Hindlimb muscle (tissue), 1 donor: ENCODE measurements around the gene RRP8. TPM values are rescaled to one million over a fixed set of nuclear protein-coding genes. Genes with fewer than 3 reads are reported as not detected.
A peak's percentile ranks its signal among the peaks of the same experiment; 100 is the strongest.

Experiments
- DNase-seq: peaks from one replicate; pipeline ENCODE4 v3.0.0-alpha.2; 2013
- polyA plus RNA-seq: library from polyadenylated mRNA; unstranded; fragments of 120-200 nt; gene quantifications from one replicate; pipeline ENCODE4 v1.2.1, GENCODE V29; 2013; ENCODE audit not compliant: insufficient read length

Gene RRP8
- polyA plus RNA-seq, 1 donor = 22.3 TPM

GRCh38 chr11:6617315-6617781, 13.9 kb upstream of the RRP8 start:
- DNase-seq = no peak

- DNase-seq = no peak
These were observed 13.3 kb upstream of the RRP8 start for GRCh38 chr11:6616596-6617250.

- no peak for DNase-seq
These were observed 12.6 kb upstream of the RRP8 start for GRCh38 chr11:6615882-6616585.

GRCh38 chr11:6615046-6615445, 11.6 kb upstream of the RRP8 start:
- DNase-seq = no peak

GRCh38 chr11:6614446-6614845, 11.0 kb upstream of the RRP8 start:
- no peak for DNase-seq

- no peak for DNase-seq
These were observed 10.1 kb upstream of the RRP8 start for GRCh38 chr11:6613496-6613895.

- peak; percentile 95 for DNase-seq
These were observed 9.0 kb upstream of the RRP8 start, which contains the start of gene TAF10 for GRCh38 chr11:6612213-6613041. Gene TAF10, minus strand, starts transcription at chr11:6612216. Its CDS starts 27 bp downstream, at chr11:6612189.

GRCh38 chr11:6611963-6612212, 8.5 kb upstream of the RRP8 start:
- no peak for DNase-seq

- DNase-seq = no peak
These were observed 7.9 kb upstream of the RRP8 start for GRCh38 chr11:6611092-6611962.

GRCh38 chr11:6610591-6610990, 7.2 kb upstream of the RRP8 start:
- no peak for DNase-seq

GRCh38 chr11:6609502-6610015, 6.1 kb upstream of the RRP8 start:
- no peak for DNase-seq

GRCh38 chr11:6608726-6609501, 5.5 kb upstream of the RRP8 start:
- DNase-seq = no peak

GRCh38 chr11:6608011-6608410, 4.6 kb upstream of the RRP8 start:
- no peak for DNase-seq

- DNase-seq = no peak
These were observed 3.9 kb upstream of the RRP8 start for GRCh38 chr11:6607190-6607795.

- DNase-seq = peak; percentile 94
These were observed 3.2 kb upstream of the RRP8 start for GRCh38 chr11:6606471-6607189.

- no peak for DNase-seq
These were observed 1.4 kb upstream of the RRP8 start for GRCh38 chr11:6604790-6605189.

- peak; percentile 57 for DNase-seq
These were observed 738 bp upstream of the RRP8 start for GRCh38 chr11:6604081-6604626.

GRCh38 chr11:6602096-6602940, 1.1 kb downstream of the RRP8 start:
- DNase-seq = no peak

- no peak for DNase-seq
These were observed 2.4 kb downstream of the RRP8 start for GRCh38 chr11:6601041-6601461.
